Activated CD4-positive, alpha-beta T cell treated with anti-CD3 and anti-CD28 coated beads, Interleukin-2, amount 10 ng/mL, durations not matched to agents 24 days and 14 days (primary cell): ENCODE results near the gene MYH7. TPM values are rescaled to one million over a fixed set of nuclear protein-coding genes. Genes with fewer than 3 reads are reported as not detected.

ENCODE experiments used
- total RNA-seq: library from RNA; stranded (reverse); gene quantifications from 2 replicates; pipeline ENCODE4 v1.2.3, GENCODE V29; 2022

Gene MYH7
- total RNA-seq, 1 donor from 2014 or later: not detected

Other genes starting within 250 kb of the MYH7 start
- gene RNF212B, start 197.7 kb downstream of the MYH7 start, total RNA-seq: not detected in 2 replicates
- 12.9 and 13.5 TPM in 2 replicates for gene HOMEZ, start 149.5 kb downstream of the MYH7 start, total RNA-seq
- gene PPP1R3E, start 132.8 kb downstream of the MYH7 start, total RNA-seq: 21.3 and 23.3 TPM in 2 replicates
- 5.6 and 5.7 TPM in 2 replicates for gene BCL2L2, start 128.8 kb downstream of the MYH7 start, total RNA-seq
- gene PABPN1, start 114.2 kb downstream of the MYH7 start, total RNA-seq: 277 and 278 TPM in 2 replicates
- 2.0 and 2.3 TPM in 2 replicates for gene SLC22A17, start 82.8 kb downstream of the MYH7 start, total RNA-seq
- gene EFS, start 70.5 kb downstream of the MYH7 start, total RNA-seq: not detected in 2 replicates
- gene IL25, start 62.9 kb downstream of the MYH7 start, total RNA-seq: not detected in 2 replicates
- gene CMTM5, start 58.6 kb downstream of the MYH7 start, total RNA-seq: not detected in 2 replicates
- gene MYH6, start 27.4 kb downstream of the MYH7 start, total RNA-seq: 0.17 and 0.23 TPM in 2 replicates
- gene NGDN, start 34.0 kb upstream of the MYH7 start, total RNA-seq: 78.6 and 79.2 TPM in 2 replicates
- 1.8 and 2.8 TPM in 2 replicates for gene ZFHX2, start 116.1 kb upstream of the MYH7 start, total RNA-seq
- gene THTPA, start 120.6 kb upstream of the MYH7 start, total RNA-seq: 14.5 and 16.7 TPM in 2 replicates
- gene AP1G2, start 132.1 kb upstream of the MYH7 start, total RNA-seq: 135 and 142 TPM in 2 replicates
- gene JPH4, start 143.1 kb upstream of the MYH7 start, total RNA-seq: not detected in 2 replicates
- 2.4 and 3.1 TPM in 2 replicates for gene DHRS2, start 200.7 kb upstream of the MYH7 start, total RNA-seq